NK-92 treated with Interleukin-12 subunit alpha and Interleukin-12 subunit beta, amount 100 ng/mL, for 24 hours (cell line): Measurements from ENCODE around the gene NTF3.

ENCODE experiments used
- DNase-seq: peaks from one replicate; lab custom pipeline; 2025; lab: John Stamatoyannopoulos, UW

Gene NTF3

GRCh38 chr12:5458229-5459050, 26.5 kb downstream of the NTF3 start:
- DNase-seq = no peak

DNA sequence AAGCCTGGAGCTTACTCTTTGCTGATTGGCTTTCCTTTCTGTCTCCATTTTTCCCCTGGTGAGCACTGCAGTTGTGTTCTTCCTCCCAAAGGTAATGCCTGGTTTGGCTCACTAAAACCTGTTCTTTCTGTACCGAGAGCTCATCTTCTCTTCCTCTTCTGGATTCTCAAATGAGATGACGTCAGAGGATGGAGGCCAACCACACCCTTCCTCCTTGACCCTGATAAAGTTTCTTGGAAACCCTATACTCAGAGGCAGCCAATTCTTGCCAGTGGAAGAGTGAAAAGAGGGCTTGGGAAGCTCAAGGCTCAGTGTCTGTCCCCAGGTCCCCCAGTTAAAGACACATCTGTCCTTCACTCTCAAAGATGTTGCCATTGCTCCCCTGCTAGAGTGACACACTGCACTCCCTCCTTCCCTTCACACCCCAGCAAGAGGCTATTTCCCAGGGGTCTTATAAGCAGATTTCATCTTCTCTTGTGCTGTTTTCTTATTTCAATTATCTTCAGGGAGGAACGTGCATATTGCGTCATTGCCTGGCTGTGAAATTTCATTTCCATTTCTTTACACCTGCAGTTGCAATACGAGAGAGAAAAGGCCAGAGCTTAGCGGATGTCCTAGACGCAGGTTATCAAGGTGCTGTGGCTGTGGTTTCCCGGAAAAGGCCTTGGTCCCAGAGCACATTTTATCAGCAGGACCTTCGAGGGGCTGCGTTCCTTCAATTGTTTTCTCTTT, 27.3 kb downstream of the NTF3 start:
- DNase-seq = no peak

DNA sequence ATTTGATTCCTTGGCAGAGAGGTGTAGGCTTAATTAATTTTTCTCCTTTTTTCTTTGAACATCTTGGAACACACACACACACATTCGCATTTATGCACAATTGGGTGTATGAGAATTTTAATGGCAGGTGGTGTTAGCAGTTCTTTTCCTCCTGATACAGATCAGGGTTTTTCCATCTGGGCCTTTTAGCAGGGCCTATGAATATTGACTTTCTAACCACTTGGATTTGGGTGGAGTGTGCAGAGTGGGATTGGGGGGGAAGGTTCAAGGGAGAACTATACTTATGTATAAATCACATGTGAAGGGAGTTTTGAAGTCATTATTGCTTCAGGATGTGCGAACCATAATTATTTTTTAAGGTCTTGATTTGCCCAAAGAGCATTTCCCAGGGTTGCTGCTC, 28.9 kb downstream of the NTF3 start:
- no peak for DNase-seq

DNA sequence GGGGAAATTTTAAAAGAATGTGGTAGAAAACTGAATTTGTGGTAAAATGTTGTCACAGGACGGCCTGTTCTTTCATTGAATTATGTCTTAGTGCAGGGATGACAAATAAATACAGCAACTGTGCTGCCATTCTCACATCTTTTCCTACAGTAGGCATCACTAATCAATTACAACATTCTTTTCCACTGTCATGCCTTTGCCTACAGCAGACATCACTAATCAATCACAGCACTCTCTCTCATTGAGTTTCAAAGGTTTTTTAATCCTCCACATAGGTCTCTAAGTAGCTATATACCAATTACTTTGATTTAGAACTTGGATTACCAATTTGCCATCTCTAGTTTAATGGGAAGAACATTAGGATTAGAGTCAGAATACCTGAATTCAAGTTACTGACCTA, 30.1 kb downstream of the NTF3 start:
- no peak for DNase-seq

GRCh38 chr12:5464096-5464495, 32.2 kb downstream of the NTF3 start:
- DNase-seq = no peak

DNA sequence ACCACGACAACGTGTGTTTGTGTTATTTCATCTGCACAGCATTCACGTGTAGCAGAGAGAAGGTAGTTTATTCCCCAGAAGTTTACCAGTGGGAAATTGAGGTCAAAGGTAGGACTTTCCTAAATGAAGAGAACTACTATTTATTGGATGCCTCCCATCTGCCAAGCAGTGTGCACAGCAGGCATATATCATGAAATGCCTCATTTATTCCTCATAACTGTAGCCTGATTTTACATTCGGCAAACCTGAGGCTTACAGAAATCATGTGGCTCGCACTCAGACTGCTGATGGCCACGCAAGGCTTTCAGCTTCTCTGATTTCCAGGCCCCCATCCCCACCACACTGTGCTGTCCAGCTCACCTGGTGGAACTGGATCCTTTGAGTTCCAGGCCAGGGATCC, 33.5 kb downstream of the NTF3 start:
- no peak for DNase-seq

DNA sequence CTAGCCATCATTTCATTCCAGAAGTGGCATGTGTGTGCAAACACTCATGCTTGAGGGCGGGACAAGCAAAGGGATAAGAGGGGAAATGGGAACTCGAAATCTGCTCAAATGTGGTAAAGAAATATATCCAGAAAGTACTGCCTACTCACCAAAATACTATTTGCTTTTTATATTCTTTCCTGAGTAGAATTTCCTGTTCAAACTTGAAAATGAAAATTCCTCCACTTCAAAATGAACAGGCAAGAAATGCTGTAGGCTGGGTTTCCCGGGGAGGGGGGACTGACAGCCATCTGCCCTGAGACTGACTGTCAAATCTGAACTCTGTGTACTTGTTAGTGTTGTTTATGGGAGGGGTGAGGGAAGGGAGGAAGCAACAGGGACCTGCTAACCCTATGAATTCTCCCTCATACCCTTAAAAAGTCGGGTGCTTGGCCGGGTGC, 34.6 kb downstream of the NTF3 start:
- no peak for DNase-seq

DNA sequence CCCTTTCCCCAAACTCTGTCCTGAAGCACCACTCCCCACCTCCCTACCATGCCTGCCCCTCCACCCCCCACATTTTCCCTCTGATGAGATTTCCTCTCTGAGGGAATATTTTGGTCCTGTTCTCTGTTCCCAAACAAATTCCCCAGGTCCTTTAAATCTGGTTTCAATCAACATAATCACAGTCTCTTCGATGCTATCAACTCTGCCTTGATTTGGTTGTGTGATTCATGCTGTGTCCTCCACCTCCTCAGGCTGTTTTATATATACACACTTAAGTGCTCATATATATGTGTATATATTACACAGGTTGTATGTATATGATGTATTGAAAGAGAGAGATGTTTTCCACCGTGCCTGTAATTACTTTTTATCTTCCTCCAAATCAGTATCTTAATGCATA, 36.0 kb downstream of the NTF3 start:
- DNase-seq = no peak

GRCh38 chr12:5470221-5470620, 38.3 kb downstream of the NTF3 start:
- no peak for DNase-seq

DNA sequence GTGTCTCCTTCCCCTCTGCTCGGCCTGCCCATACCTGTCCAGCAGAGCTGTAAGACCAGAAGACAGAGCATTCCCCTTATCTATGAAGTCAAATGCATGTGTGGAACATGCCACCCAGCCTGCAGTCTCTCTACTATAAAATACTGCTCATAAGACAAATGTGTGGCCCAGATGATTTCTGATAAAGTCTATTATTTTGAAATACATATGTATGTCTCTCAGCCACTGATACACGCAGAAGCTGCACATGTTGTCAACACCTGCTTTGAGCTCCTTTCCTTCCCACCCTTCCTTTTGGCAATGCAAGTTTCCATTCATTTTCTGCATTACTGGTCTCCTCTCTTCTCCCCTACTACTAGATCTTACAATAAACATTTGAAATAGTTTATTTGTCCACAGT, 38.8 kb downstream of the NTF3 start:
- no peak for DNase-seq

- DNase-seq = no peak
Observed at GRCh38 chr12:5473076-5473782, 41.3 kb downstream of the NTF3 start.

- DNase-seq = no peak
Observed at GRCh38 chr12:5473783-5474116, 41.8 kb downstream of the NTF3 start.

DNA sequence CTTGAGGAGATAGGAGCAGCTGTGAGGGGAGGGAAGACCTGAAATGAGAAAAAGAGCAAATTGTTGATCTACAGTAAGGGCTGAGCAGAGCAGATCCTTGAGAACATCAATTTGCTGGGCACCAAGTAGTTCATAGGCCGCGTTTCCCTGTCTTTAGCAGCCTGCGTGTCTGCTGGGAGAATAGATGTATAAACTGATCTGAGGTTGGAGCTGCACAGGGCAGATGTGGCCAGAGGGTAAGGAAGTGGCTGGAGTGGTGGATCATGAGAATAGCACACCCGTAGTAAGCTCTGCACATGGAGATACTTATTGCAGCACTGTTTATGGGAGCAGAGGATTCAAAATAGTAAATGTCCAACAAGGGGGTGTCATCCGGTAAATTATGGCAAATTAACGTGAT, 44.4 kb downstream of the NTF3 start:
- no peak for DNase-seq

DNA sequence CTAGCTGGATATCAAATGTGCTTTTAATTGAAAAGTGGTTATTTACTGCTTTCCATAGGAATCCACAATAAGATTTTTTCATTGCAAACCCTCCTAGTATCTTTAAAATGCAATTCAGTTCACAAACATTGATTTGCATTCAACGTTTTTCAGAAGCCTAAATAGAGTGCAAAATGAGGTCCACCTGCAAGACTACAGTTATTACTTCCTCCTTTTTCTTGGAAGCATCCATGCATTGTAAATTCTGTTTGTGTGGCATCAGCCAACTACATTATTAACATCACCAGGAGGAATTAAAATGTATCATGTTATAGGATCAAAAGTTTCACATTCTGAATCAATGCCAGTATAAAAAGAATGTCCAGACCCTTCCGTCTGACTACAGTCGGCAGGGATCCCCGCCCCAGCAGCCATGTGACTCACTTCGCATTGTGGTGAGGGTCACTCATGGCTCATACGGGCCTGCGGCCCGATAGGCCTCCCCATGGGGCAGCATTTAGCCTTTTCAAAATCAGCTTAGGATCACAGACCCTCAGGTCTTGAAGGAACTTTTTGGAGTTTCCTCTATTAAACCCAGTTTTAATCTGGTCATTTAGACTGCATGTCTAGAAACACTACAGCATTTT, 46.3 kb downstream of the NTF3 start:
- DNase-seq = no peak

- no peak for DNase-seq
Observed at GRCh38 chr12:5479761-5480160, 47.9 kb downstream of the NTF3 start.

DNA sequence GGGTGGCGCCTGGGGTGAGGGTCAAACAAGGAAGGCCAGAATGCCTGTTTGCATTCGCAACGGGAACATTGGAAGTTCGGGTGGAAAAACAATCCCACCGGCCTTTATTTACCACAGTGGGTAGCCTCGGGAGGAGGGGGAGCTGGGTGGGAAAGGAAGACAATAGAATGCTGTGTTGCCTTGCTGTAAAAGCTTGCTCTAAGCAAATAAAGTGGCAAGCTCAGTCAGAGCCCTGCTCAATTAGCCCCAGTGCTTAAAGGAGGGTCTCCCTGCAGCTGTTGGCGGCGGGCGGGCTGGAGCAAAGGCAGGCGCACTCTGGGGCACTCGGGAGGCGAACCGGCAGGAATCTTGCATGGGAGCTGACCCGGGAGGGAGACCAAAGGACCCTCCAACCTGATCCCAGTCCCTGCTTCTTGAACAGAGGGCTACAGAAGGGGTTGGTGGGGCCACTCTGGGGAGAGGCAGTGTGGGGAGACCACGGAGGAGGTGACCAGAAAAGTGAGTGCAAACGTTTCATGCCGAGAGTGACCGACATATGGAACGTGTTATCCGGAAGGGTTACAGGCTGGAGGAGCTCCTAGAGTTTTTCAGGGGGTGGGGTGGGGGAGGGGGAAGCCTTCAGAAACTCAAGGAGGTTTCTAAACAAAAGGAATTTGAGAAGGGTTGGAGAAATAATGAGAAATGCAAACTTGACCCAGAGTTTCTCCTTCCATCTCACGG, 48.5 kb downstream of the NTF3 start:
- no peak for DNase-seq

GRCh38 chr12:5480938-5481303, 49.0 kb downstream of the NTF3 start:
- DNase-seq = no peak

- DNase-seq = no peak
Observed at GRCh38 chr12:5481645-5482044, 49.7 kb downstream of the NTF3 start.

GRCh38 chr12:5484426-5484825, 52.5 kb downstream of the NTF3 start:
- DNase-seq = no peak

DNA sequence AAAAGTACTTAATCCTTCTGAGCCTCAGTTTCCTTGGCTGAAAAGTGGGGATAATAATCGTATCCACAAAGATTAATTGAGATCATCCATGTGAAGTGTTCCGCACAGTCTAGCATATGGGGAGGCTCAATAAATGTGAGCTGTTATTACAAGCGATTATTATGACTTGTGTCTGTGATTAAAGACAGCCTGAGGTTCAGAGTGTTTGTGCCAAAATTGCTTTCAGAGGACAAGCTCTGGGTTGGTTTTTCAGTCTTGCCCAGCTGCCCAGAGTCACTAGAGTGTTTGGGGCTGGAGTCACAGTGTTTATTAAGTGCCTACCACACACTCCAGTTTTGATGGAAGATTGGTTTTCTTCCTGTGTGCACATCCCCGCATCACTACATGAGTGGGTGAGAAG, 53.5 kb downstream of the NTF3 start:
- DNase-seq = no peak

DNA sequence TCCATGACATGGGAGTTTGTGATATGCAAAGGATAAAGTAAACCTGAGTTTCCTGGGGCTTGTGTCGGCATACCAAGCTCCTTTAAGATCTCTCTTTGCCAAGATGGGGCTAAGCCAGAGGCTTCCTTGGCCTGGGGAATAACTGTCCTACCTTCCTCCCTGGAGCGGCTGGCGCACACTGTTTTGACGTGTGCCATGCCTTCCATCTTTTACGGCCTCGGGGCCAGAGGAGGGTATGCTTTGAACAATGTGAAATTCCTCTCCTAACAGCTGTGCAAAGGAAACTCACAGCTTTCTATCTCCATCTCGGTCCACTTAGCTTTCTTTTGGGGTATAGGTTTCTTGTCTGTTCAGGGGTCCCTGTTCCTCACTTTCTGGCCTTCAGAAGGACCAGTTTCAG, 55.2 kb downstream of the NTF3 start:
- DNase-seq = no peak
